ENCODE measurements around the gene ERICH6B. TPM values are rescaled to one million over a fixed set of nuclear protein-coding genes. Genes with fewer than 3 reads are reported as not detected.
A peak's percentile ranks its signal among the peaks of the same experiment; 100 is the strongest.

ERICH6B gene
- total and polyA plus RNA-seq, 10 of the 15 experiments (the other 5 are each of a cell fraction or from before 2014, with no cell fraction given) = 0.27 to 0.75 (median 0.33) TPM; not detected in 7

DNA sequence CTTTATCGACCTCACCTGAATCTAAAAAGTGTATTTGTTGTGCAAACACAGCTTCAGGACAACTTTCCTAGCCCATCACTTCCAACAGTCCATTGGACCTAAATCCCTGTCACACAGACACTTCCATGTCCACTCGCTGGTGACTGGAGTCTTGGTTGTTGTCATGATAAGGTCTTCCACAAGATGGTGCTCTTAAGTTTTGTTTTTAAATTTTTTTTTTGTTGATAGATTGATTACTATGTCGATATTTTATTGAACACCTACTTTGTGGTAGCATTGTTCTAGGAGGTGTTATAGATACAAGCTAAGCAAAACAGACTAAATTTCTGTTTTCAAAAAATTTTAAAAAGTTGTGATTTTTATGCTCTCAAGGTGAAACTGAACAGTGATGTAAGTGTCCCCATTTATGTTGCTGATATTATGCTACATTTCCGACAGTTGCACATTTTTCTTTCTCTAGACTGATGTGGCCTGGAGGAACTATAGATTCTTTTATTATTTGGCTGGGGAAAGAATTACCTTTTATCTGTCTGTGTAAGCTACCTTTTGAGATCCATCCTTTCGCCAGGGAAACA lies 8.1 kb upstream of the ERICH6B start (continued):
- TF ChIP-seq, protein P1, sequence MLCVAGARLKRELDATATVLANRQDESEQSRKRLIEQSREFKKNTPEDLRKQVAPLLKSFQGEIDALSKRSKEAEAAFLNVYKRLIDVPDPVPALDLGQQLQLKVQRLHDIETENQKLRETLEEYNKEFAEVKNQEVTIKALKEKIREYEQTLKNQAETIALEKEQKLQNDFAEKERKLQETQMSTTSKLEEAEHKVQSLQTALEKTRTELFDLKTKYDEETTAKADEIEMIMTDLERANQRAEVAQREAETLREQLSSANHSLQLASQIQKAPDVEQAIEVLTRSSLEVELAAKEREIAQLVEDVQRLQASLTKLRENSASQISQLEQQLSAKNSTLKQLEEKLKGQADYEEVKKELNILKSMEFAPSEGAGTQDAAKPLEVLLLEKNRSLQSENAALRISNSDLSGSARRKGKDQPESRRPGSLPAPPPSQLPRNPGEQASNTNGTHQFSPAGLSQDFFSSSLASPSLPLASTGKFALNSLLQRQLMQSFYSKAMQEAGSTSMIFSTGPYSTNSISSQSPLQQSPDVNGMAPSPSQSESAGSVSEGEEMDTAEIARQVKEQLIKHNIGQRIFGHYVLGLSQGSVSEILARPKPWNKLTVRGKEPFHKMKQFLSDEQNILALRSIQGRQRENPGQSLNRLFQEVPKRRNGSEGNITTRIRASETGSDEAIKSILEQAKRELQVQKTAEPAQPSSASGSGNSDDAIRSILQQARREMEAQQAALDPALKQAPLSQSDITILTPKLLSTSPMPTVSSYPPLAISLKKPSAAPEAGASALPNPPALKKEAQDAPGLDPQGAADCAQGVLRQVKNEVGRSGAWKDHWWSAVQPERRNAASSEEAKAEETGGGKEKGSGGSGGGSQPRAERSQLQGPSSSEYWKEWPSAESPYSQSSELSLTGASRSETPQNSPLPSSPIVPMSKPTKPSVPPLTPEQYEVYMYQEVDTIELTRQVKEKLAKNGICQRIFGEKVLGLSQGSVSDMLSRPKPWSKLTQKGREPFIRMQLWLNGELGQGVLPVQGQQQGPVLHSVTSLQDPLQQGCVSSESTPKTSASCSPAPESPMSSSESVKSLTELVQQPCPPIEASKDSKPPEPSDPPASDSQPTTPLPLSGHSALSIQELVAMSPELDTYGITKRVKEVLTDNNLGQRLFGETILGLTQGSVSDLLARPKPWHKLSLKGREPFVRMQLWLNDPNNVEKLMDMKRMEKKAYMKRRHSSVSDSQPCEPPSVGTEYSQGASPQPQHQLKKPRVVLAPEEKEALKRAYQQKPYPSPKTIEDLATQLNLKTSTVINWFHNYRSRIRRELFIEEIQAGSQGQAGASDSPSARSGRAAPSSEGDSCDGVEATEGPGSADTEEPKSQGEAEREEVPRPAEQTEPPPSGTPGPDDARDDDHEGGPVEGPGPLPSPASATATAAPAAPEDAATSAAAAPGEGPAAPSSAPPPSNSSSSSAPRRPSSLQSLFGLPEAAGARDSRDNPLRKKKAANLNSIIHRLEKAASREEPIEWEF (IDR thresholded peaks at IDR 0.05; ENCODE audit: insufficient replicate concordance, low read depth, low read length) = peak; percentile 92
- TF ChIP-seq ZNF274 (IDR thresholded peaks at IDR 0.05; ENCODE audit: insufficient read depth, insufficient read length) (no peak), CHD4 (IDR thresholded peaks at IDR 0.05) (no peak), BMI1 (IDR thresholded peaks at IDR 0.05; ENCODE audit: borderline replicate concordance) (no peak), EGR1 (IDR thresholded peaks at IDR 0.05; ENCODE audit: borderline replicate concordance in 1 of 2, low read depth in 2 of 2, low read length in 2 of 2) (no peak), SREBF2 (IDR thresholded peaks at IDR 0.05; ENCODE audit: low read length) (no peak), ZNF24 (IDR thresholded peaks at IDR 0.05) (no peak), ZBED1 (IDR thresholded peaks at IDR 0.05; ENCODE audit: borderline replicate concordance) (no peak), STAT1 (conservative IDR thresholded peaks at IDR 0.05) (no peak), IKZF2 (IDR thresholded peaks at IDR 0.05) (no peak), POLR2AphosphoS2 (IDR thresholded peaks at IDR 0.05; ENCODE audit: low read depth, low read length) (no peak), ZNF384 (IDR thresholded peaks at IDR 0.05; ENCODE audit: borderline replicate concordance, low read depth, low read length) (0 out of 2 replicates have a peak, but pooled peaks have one; percentile 16), RFX5 (IDR thresholded peaks at IDR 0.05; ENCODE audit: low read depth, low read length) (no peak), PAX8 (IDR thresholded peaks at IDR 0.05) (no peak), EED (IDR thresholded peaks at IDR 0.05; ENCODE audit: low read depth) (no peak), SP1 (IDR thresholded peaks at IDR 0.05; ENCODE audit: low read depth, low read length) (no peak)
- TF ChIP-seq, protein P2, sequence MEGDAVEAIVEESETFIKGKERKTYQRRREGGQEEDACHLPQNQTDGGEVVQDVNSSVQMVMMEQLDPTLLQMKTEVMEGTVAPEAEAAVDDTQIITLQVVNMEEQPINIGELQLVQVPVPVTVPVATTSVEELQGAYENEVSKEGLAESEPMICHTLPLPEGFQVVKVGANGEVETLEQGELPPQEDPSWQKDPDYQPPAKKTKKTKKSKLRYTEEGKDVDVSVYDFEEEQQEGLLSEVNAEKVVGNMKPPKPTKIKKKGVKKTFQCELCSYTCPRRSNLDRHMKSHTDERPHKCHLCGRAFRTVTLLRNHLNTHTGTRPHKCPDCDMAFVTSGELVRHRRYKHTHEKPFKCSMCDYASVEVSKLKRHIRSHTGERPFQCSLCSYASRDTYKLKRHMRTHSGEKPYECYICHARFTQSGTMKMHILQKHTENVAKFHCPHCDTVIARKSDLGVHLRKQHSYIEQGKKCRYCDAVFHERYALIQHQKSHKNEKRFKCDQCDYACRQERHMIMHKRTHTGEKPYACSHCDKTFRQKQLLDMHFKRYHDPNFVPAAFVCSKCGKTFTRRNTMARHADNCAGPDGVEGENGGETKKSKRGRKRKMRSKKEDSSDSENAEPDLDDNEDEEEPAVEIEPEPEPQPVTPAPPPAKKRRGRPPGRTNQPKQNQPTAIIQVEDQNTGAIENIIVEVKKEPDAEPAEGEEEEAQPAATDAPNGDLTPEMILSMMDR (IDR thresholded peaks at IDR 0.05 in 2 of 3, conservative IDR thresholded peaks at IDR 0.05 in 1 of 3; ENCODE audit: control insufficient read depth in 2 of 3, extremely low read depth in 1 of 3, insufficient read depth in 1 of 3, low read depth in 3 of 3, low read length in 3 of 3) = peak; percentile 34 to 60 (median 51); a peak in 5 of 6 replicates
- TF ChIP-seq, protein P3, sequence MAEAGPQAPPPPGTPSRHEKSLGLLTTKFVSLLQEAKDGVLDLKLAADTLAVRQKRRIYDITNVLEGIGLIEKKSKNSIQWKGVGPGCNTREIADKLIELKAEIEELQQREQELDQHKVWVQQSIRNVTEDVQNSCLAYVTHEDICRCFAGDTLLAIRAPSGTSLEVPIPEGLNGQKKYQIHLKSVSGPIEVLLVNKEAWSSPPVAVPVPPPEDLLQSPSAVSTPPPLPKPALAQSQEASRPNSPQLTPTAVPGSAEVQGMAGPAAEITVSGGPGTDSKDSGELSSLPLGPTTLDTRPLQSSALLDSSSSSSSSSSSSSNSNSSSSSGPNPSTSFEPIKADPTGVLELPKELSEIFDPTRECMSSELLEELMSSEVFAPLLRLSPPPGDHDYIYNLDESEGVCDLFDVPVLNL (IDR thresholded peaks at IDR 0.05; ENCODE audit: low read depth, low read length) = no peak
- TF ChIP-seq, protein P4, sequence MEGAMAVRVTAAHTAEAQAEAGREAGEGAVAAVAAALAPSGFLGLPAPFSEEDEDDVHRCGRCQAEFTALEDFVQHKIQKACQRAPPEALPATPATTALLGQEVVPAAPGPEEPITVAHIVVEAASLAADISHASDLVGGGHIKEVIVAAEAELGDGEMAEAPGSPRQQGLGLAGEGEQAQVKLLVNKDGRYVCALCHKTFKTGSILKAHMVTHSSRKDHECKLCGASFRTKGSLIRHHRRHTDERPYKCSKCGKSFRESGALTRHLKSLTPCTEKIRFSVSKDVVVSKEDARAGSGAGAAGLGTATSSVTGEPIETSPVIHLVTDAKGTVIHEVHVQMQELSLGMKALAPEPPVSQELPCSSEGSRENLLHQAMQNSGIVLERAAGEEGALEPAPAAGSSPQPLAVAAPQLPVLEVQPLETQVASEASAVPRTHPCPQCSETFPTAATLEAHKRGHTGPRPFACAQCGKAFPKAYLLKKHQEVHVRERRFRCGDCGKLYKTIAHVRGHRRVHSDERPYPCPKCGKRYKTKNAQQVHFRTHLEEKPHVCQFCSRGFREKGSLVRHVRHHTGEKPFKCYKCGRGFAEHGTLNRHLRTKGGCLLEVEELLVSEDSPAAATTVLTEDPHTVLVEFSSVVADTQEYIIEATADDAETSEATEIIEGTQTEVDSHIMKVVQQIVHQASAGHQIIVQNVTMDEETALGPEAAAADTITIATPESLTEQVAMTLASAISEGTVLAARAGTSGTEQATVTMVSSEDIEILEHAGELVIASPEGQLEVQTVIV (IDR thresholded peaks at IDR 0.05; ENCODE audit: borderline replicate concordance, partially characterized antibody) = no peak
- TF ChIP-seq, protein P5, sequence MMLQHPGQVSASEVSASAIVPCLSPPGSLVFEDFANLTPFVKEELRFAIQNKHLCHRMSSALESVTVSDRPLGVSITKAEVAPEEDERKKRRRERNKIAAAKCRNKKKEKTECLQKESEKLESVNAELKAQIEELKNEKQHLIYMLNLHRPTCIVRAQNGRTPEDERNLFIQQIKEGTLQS (IDR thresholded peaks at IDR 0.05; ENCODE audit: borderline replicate concordance, extremely low read depth, low read depth, low read length) = no peak
